Stomach (tissue), 9 donors: ENCODE measurements around the gene HIPK4. TPM values are rescaled to one million over a fixed set of nuclear protein-coding genes. Genes with fewer than 3 reads are reported as not detected.

Source experiments
- DNase-seq, 2 donors: peaks; one replicate each; pipeline versions ENCODE4 v3.0.0 to v3.0.0-alpha.2; 2013 to 2019
- H3K27ac ChIP-seq, 5 donors: fragments of 200-600 bp in 4 of 5; sonication (generic) in 4 of 5; one replicate each; pipeline ENCODE4 v1.5.1; 2013 to 2019; ENCODE audit warnings: mild to moderate bottlenecking in 1 of 5, moderate library complexity in 1 of 5
- H3K27me3 ChIP-seq, 3 donors: fragments of 200-600 bp; sonication (generic); one replicate each; pipeline ENCODE4 v1.5.1; 2017 to 2019; ENCODE audit warnings: mixed run types in 1 of 3
- H3K36me3 ChIP-seq, 4 donors: fragments of 200-600 bp; sonication (generic); 1 replicate in 3 of 4; 2 replicates in 1 of 4; pipeline ENCODE4 v1.5.1; 2016 to 2019
- H3K4me1 ChIP-seq, 4 donors: fragments of 200-600 bp; sonication (generic); one replicate each; pipeline ENCODE4 v1.5.1; 2016 to 2019
- H3K4me3 ChIP-seq, 4 donors: fragments of 200-600 bp; sonication (generic) in 3 of 4; one replicate each; pipeline ENCODE4 v1.5.1; 2016 to 2019; ENCODE audit warnings: mild to moderate bottlenecking in 1 of 4
- H3K9me3 ChIP-seq, 4 donors: fragments of 200-600 bp; sonication (generic); one replicate each; pipeline ENCODE4 v1.5.1; 2016 to 2019
- CTCF ChIP-seq, 7 experiments: fragments of 450-650 bp in 4 of 7; fragments of 200-600 bp in 3 of 7; sonication (generic) in 3 of 7; IDR thresholded peaks; one replicate each; pipeline ENCODE4 v1.5.1; 2016 to 2019; ENCODE audit warnings: antibody characterized with exemption in 7 of 7, control low read depth in 2 of 7, mild to moderate bottlenecking in 1 of 7
- EP300 ChIP-seq: sonication (generic); formaldehyde crosslinking; IDR thresholded peaks from one replicate; pipeline ENCODE4 v1.6.1; 2017; ENCODE audit warnings: antibody characterized with exemption
- POLR2A ChIP-seq, 4 donors: fragments of 450-650 bp; IDR thresholded peaks; one replicate each; pipeline ENCODE4 v1.6.1; 2016; ENCODE audit warnings: antibody characterized with exemption in 4 of 4, control low read depth in 2 of 4, mild to moderate bottlenecking in 1 of 4, moderate library complexity in 1 of 4
- POLR2AphosphoS5 ChIP-seq, 3 donors: sonication (generic); formaldehyde crosslinking; IDR thresholded peaks; one replicate each; pipeline ENCODE4 v1.6.1; 2016; ENCODE audit warnings: antibody characterized with exemption in 3 of 3
- WGBS, 5 donors: extraction: QIAGEN DNeasy Blood & Tissue Kit in 3 of 5; methylation state at CpG; one replicate each; pipeline versions ENCODE4 v1.1.5 to v1.1.7; 2013 to 2018; 5-methylcytosine and 5-hydroxymethylcytosine counted together
- intact Hi-C: fragments of 100-400 bp; cut with DNase I; formaldehyde crosslinking; loops from one replicate; pipeline ENCODE4 v1.15.1; 2023; ENCODE audit warnings: low total_unique reads
- polyA plus RNA-seq, 3 donors: library from polyadenylated mRNA; stranded (reverse); fragments of 200-250 nt; gene quantifications; one replicate each; pipeline ENCODE4 v1.2.3, GENCODE V29; 2013
- total RNA-seq, 5 donors: library from RNA; depleted of rRNA; stranded (reverse); fragments of >200 nt; gene quantifications; one replicate each; pipeline versions ENCODE4 v1.1.0 to v1.2.3, GENCODE V29; 2014 to 2016
- donor health status: healthy with polysubstance abuse.
- donor health status: Bipolar disorder and iron deficiency.
- donor health status: healthy.

HIPK4 gene
- total and polyA plus RNA-seq, 8 donors, result 0.05 to 0.46 (median 0.12) TPM; not detected in 5

DNA sequence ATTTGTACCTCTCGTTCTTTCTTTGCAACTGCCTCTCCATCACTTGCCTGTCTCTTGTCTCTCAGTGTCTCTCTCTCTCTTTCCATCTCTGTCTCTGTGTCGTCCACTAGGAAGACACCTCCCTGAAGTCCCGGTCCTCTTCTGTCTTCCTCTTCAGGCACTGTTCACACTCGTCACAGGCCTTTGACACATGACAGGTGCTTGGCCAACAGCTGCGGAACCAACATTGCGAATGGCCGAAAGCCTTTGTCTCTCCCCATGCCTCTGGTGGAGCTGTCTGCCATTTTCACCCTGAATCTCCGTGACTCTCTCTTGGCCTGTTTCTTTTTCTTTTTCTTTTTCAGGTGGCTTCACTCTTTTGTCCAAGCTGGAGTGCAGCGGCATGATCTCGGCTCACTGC lies 2.8 kb downstream of the HIPK4 start:
- 88 to 94% (median 93%) methylated on average over 10 of the region's 10 CpGs for WGBS, 5 donors

DNA sequence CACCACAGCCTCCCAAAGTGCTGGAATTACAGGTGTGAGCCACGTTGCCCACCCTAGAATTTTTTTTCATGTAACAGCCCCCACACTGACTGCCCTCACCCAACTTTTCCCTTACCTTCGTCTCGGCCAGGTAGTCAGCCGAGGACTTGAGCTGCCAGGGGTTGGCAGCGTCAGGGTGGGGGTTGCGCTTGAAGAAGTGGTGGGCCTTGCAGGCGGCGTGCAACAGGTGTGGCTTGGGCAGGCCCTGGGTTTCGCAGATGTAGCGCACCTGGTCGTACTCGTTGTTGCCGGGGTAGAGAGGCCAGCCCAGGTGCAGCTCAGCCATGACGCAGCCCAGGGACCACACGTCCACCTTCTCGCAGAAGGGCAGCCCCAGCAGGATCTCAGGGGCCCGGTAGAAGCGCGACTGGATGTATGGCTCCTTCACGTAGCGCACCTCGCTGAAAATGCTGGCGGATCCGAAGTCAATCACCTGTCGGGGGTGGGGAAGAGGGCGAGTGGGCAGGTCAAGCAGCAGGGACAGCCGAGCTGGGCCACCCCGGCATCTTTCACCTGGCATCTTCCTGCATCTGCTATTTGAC lies 6.2 kb downstream of the HIPK4 start:
- Histone ChIP-seq H3K4me1 (no peaks in the 10 kb centered on the region), H3K9me3 (no peaks in the 10 kb centered on the region), H3K4me3 (no peak overlapping the region), H3K36me3 (peaks cover 0 to 25% (median 22%) of the 10 kb centered on the region in 4 donors), H3K27me3 (no peaks in the 10 kb centered on the region), H3K27ac (no peak overlapping the region)
- no peak for DNase-seq
- WGBS, 5 donors, result 72 to 83% (median 81%) methylated on average over 25 to 28 of the region's 28 CpGs
- no peak for TF ChIP-seq POLR2A (IDR thresholded peaks at IDR 0.05)
- no peak for TF ChIP-seq POLR2AphosphoS5 (IDR thresholded peaks at IDR 0.05)
- TF ChIP-seq CTCF (IDR thresholded peaks at IDR 0.05), result no peak
- intact Hi-C loops, result no loop called here

More for the DNA sequence above, 2.8 kb downstream of the HIPK4 start:
- H3K27ac ChIP-seq, result no peak overlapping the region
- no peaks in the 10 kb centered on the region for H3K36me3 ChIP-seq
- DNase-seq, result no peak
- TF ChIP-seq POLR2A (IDR thresholded peaks at IDR 0.05), result no peak
- no peak for TF ChIP-seq CTCF (IDR thresholded peaks at IDR 0.05)
- no peak for TF ChIP-seq POLR2AphosphoS5 (IDR thresholded peaks at IDR 0.05)
- TF ChIP-seq EP300, result no peak
- H3K4me3 ChIP-seq, result no peak overlapping the region
- intact Hi-C loops, result no loop called here
- H3K4me1 ChIP-seq, result no peaks in the 10 kb centered on the region
- no peaks in the 10 kb centered on the region for H3K27me3 ChIP-seq
- no peaks in the 10 kb centered on the region for H3K9me3 ChIP-seq

DNA sequence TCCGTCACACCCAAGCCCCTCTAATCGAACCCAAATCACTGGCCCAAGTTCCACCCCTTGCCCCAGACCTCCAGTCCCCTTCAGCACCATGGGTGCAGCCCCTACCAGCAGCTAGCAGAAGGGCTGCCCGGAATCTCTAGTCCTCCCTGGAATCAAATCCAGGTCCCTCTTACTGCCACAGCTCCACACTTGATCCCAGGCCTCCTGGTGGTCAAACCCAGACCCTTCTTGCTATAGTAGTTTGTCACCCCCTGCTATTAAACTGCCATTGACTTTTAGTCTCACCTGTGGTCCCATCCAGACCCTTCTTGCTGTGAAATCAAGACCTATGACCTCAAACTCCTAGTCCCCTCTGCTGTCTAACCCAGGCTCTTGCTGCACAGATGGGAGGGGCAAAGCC lies 8.7 kb downstream of the HIPK4 start:
- no peaks in the 10 kb centered on the region for H3K9me3 ChIP-seq
- 58 to 87% (median 78%) methylated on average over 3 of the region's 3 CpGs for WGBS, 5 donors
- no peak for TF ChIP-seq EP300
- no peak for TF ChIP-seq POLR2A (IDR thresholded peaks at IDR 0.05)
- TF ChIP-seq POLR2AphosphoS5 (IDR thresholded peaks at IDR 0.05), result no peak
- TF ChIP-seq CTCF (IDR thresholded peaks at IDR 0.05), result no peak
- H3K4me1 ChIP-seq, result no peaks in the 10 kb centered on the region
- intact Hi-C loops, result no loop called here
- no peak overlapping the region for H3K4me3 ChIP-seq
- H3K27ac ChIP-seq, result no peak overlapping the region
- peaks cover 13 to 48% (median 44%) of the 10 kb centered on the region in 4 donors for H3K36me3 ChIP-seq
- H3K27me3 ChIP-seq, result no peaks in the 10 kb centered on the region
- DNase-seq, result no peak

GRCh38 chr19:40380199-40381037 lies 9.6 kb downstream of the HIPK4 start:
- no peak for TF ChIP-seq CTCF (IDR thresholded peaks at IDR 0.05)
- TF ChIP-seq EP300, result no peak
- TF ChIP-seq POLR2A (IDR thresholded peaks at IDR 0.05), result no peak
- TF ChIP-seq POLR2AphosphoS5 (IDR thresholded peaks at IDR 0.05), result no peak
- intact Hi-C loops, result no loop called here
- no peaks in the 10 kb centered on the region for H3K27me3 ChIP-seq
- no peaks in the 10 kb centered on the region for H3K9me3 ChIP-seq
- DNase-seq, result no peak
- H3K36me3 ChIP-seq, result peaks cover 13 to 57% (median 53%) of the 10 kb centered on the region in 4 donors
- no peak overlapping the region for H3K4me3 ChIP-seq
- H3K27ac ChIP-seq, result no peak overlapping the region
- no peaks in the 10 kb centered on the region for H3K4me1 ChIP-seq
- 84 to 90% (median 88%) methylated on average over 27 to 37 of the region's 37 CpGs for WGBS, 5 donors
